HepG2 (cell line): ENCODE data around the gene SCN8A. TPM values are rescaled to one million over a fixed set of nuclear protein-coding genes. Genes with fewer than 3 reads are reported as not detected.

Source experiments
- ADNP ChIP-seq: sonication (generic); formaldehyde crosslinking; IDR thresholded peaks from 2 replicates; pipeline ENCODE4 v1.4.0; 2020; ENCODE audit warnings: missing genetic modification reagents
- CBX5 ChIP-seq: sonication (generic); formaldehyde crosslinking; IDR thresholded peaks from 2 replicates; pipeline ENCODE4 v1.4.0; 2020; ENCODE audit warnings: missing genetic modification reagents, borderline replicate concordance
- PPARG ChIP-seq: conservative IDR thresholded peaks from 2 replicates; pipeline ENCODE4 v1.6.1; 2016; ENCODE audit warnings: missing biosample characterization, missing genetic modification reagents
- SAP130 ChIP-seq: IDR thresholded peaks from 2 replicates; pipeline ENCODE4 v1.6.1; 2016; ENCODE audit warnings: low read depth
- SRY ChIP-seq: sonication (generic); formaldehyde crosslinking; IDR thresholded peaks from 2 replicates; pipeline ENCODE4 v1.8.0; 2022; ENCODE audit warnings: mild to moderate bottlenecking, missing genetic modification reagents
- ZBTB3 ChIP-seq: sonication (generic); formaldehyde crosslinking; IDR thresholded peaks from 2 replicates; pipeline ENCODE4 v1.4.0; 2020; ENCODE audit warnings: low read depth, mild to moderate bottlenecking, moderate library complexity, missing genetic modification reagents, borderline replicate concordance
- ZNF282 ChIP-seq: fragments of 450-650 bp; IDR thresholded peaks from 2 replicates; pipeline ENCODE4 v1.6.1; 2018; ENCODE audit not compliant: partially characterized antibody
- ZNF431 ChIP-seq: sonication (generic); formaldehyde crosslinking; IDR thresholded peaks from 2 replicates; pipeline ENCODE4 v1.9.0; 2022; ENCODE audit warnings: missing genetic modification reagents, low read depth, mild to moderate bottlenecking, borderline replicate concordance
- ZNF44 ChIP-seq: sonication (generic); formaldehyde crosslinking; IDR thresholded peaks from 2 replicates; pipeline ENCODE4 v1.5.1; 2020; ENCODE audit warnings: mild to moderate bottlenecking, missing genetic modification reagents
- ZNF550 ChIP-seq: sonication (generic); formaldehyde crosslinking; IDR thresholded peaks from 2 replicates; pipeline ENCODE4 v1.4.0; 2020; ENCODE audit warnings: mild to moderate bottlenecking, missing genetic modification reagents, borderline replicate concordance
- ZNF605 ChIP-seq: sonication (generic); formaldehyde crosslinking; IDR thresholded peaks from 2 replicates; pipeline ENCODE4 v1.8.0; 2022; ENCODE audit warnings: mild to moderate bottlenecking, missing genetic modification reagents
- ZSCAN12 ChIP-seq: sonication (generic); formaldehyde crosslinking; IDR thresholded peaks from 2 replicates; pipeline ENCODE4 v1.9.0; 2021; ENCODE audit warnings: mild to moderate bottlenecking, missing genetic modification reagents
- ZSCAN22 ChIP-seq: sonication (generic); formaldehyde crosslinking; IDR thresholded peaks from 2 replicates; pipeline ENCODE4 v1.4.0; 2020; ENCODE audit warnings: mild to moderate bottlenecking, missing genetic modification reagents
- polyA plus RNA-seq, 8 experiments: library from polyadenylated mRNA; depleted of rRNA in 3 of 8; stranded (reverse) in 7 of 8; unstranded in 1 of 8; fragments of >200 nt; fragmentation: Illumina TruSeq in 4 of 8; extraction: Trizol in 4 of 8; gene quantifications; 2 replicates each; pipeline versions ENCODE4 v1.2.1 to v1.2.3, GENCODE V29; 2011 to 2016; ENCODE audit warnings: low read depth in 4 of 8, missing spikeins in 1 of 8, mixed read lengths in 1 of 8; ENCODE audit not compliant: insufficient read depth in 1 of 8
- total RNA-seq, 5 experiments: library from RNA; depleted of rRNA; stranded (reverse); fragments of >200 nt; fragmentation: Illumina TruSeq; extraction: Trizol; gene quantifications; 2 replicates each; pipeline ENCODE4 v1.2.3, GENCODE V29; 2016; ENCODE audit warnings: low read depth in 1 of 5
- TF ChIP-seq, protein P1 (sequence below): sonication (generic); formaldehyde crosslinking; IDR thresholded peaks from 2 replicates; pipeline ENCODE4 v1.4.0; 2020; ENCODE audit warnings: mild to moderate bottlenecking, missing genetic modification reagents
- TF ChIP-seq, protein P2 (sequence below): sonication (generic); formaldehyde crosslinking; IDR thresholded peaks from 2 replicates; pipeline ENCODE4 v1.4.0; 2020; ENCODE audit warnings: missing genetic modification reagents, borderline replicate concordance
- TF ChIP-seq, protein P3 (sequence below): sonication (generic); formaldehyde crosslinking; IDR thresholded peaks from 2 replicates; pipeline ENCODE4 v1.8.0; 2023; ENCODE audit warnings: mild to moderate bottlenecking, missing genetic modification reagents
- TF ChIP-seq, protein P4 (sequence below): sonication (generic); formaldehyde crosslinking; IDR thresholded peaks from 2 replicates; pipeline ENCODE4 v1.9.0; 2021; ENCODE audit warnings: missing genetic modification reagents, mild to moderate bottlenecking, borderline replicate concordance
- TF ChIP-seq, protein P5 (sequence below): sonication (generic); formaldehyde crosslinking; IDR thresholded peaks from 2 replicates; pipeline ENCODE4 v1.4.0; 2020; ENCODE audit warnings: mild to moderate bottlenecking, missing genetic modification reagents

Gene SCN8A
- total and polyA plus RNA-seq, 2 of the 13 experiments (the other 11 are each of a cell fraction or from before 2014, with no cell fraction given), result 0.57 to 1.4 TPM

DNA sequence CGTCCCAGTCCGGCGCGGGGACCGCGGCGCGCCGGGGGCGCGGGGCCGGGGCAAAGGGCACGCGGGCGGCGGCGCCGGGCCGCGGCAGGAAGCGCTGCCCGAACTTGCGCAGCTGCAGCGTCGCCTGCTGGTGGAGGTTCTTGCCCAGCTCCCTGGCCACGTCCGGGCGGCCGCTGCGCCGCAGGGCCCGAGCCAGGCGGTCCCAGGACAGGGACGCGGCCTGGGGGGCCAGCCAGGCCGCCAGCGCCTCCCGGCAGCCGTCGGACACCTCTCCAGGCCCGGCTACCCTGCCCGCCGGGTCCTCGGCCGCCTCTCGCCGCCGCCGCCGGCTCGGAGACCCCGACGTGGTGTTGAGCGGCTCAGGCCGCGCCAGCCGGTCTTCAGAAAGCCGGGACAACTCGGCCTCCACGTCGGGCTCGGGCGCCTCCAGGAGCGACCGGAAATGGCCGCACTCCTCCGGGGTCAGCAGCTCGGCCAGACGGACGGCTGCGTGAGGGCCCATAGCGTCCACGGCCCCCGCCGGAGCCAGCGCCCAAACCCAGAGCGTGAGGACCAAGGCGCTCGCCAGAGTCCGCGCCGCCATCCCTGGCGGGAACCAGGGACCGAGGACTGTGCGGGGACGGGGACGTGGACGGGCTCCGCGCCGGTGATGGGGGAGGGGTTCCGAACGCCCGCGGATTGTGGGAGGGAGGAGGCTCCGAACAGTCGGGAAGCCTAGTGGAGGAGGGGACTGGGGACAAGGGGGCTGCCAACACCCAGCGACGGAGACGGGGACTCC, 223.5 kb downstream of the SCN8A start (continued):
- TF ChIP-seq, protein P1, sequence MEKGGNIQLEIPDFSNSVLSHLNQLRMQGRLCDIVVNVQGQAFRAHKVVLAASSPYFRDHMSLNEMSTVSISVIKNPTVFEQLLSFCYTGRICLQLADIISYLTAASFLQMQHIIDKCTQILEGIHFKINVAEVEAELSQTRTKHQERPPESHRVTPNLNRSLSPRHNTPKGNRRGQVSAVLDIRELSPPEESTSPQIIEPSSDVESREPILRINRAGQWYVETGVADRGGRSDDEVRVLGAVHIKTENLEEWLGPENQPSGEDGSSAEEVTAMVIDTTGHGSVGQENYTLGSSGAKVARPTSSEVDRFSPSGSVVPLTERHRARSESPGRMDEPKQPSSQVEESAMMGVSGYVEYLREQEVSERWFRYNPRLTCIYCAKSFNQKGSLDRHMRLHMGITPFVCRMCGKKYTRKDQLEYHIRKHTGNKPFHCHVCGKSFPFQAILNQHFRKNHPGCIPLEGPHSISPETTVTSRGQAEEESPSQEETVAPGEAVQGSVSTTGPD (CRISPR knock-in tag), result no peak
- TF ChIP-seq ZBTB3 (CRISPR knock-in tag) (no peak), ZNF44 (CRISPR knock-in tag) (no peak), SRY (0 out of 2 replicates have a peak, but pooled peaks have one; percentile 34), ZNF431 (CRISPR knock-in tag) (no peak), CBX5 (no peak), ZSCAN22 (CRISPR knock-in tag) (peak; percentile 88; the same call in 1 of the 2 replicates), SAP130 (peak; percentile 29; the same call in 1 of the 2 replicates), ZSCAN12 (no peak), ADNP (no peak), ZNF282 (no peak), ZNF605 (CRISPR knock-in tag) (no peak), PPARG (CRISPR knock-in tag) (no peak), ZNF550 (CRISPR knock-in tag) (no peak)
- TF ChIP-seq, protein P2, sequence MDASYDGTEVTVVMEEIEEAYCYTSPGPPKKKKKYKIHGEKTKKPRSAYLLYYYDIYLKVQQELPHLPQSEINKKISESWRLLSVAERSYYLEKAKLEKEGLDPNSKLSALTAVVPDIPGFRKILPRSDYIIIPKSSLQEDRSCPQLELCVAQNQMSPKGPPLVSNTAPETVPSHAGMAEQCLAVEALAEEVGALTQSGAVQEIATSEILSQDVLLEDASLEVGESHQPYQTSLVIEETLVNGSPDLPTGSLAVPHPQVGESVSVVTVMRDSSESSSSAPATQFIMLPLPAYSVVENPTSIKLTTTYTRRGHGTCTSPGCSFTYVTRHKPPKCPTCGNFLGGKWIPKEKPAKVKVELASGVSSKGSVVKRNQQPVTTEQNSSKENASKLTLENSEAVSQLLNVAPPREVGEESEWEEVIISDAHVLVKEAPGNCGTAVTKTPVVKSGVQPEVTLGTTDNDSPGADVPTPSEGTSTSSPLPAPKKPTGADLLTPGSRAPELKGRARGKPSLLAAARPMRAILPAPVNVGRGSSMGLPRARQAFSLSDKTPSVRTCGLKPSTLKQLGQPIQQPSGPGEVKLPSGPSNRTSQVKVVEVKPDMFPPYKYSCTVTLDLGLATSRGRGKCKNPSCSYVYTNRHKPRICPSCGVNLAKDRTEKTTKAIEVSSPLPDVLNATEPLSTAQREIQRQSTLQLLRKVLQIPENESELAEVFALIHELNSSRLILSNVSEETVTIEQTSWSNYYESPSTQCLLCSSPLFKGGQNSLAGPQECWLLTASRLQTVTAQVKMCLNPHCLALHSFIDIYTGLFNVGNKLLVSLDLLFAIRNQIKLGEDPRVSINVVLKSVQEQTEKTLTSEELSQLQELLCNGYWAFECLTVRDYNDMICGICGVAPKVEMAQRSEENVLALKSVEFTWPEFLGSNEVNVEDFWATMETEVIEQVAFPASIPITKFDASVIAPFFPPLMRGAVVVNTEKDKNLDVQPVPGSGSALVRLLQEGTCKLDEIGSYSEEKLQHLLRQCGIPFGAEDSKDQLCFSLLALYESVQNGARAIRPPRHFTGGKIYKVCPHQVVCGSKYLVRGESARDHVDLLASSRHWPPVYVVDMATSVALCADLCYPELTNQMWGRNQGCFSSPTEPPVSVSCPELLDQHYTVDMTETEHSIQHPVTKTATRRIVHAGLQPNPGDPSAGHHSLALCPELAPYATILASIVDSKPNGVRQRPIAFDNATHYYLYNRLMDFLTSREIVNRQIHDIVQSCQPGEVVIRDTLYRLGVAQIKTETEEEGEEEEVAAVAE (CRISPR knock-in tag), result no peak
- TF ChIP-seq, protein P3, sequence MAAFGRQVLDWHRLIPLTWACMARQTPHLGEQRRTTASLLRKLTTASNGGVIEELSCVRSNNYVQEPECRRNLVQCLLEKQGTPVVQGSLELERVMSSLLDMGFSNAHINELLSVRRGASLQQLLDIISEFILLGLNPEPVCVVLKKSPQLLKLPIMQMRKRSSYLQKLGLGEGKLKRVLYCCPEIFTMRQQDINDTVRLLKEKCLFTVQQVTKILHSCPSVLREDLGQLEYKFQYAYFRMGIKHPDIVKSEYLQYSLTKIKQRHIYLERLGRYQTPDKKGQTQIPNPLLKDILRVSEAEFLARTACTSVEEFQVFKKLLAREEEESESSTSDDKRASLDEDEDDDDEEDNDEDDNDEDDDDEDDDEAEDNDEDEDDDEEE (CRISPR knock-in tag), result no peak
- TF ChIP-seq, protein P4, sequence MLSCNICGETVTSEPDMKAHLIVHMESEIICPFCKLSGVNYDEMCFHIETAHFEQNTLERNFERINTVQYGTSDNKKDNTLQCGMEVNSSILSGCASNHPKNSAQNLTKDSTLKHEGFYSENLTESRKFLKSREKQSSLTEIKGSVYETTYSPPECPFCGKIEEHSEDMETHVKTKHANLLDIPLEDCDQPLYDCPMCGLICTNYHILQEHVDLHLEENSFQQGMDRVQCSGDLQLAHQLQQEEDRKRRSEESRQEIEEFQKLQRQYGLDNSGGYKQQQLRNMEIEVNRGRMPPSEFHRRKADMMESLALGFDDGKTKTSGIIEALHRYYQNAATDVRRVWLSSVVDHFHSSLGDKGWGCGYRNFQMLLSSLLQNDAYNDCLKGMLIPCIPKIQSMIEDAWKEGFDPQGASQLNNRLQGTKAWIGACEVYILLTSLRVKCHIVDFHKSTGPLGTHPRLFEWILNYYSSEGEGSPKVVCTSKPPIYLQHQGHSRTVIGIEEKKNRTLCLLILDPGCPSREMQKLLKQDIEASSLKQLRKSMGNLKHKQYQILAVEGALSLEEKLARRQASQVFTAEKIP, result no peak
- TF ChIP-seq, protein P5, sequence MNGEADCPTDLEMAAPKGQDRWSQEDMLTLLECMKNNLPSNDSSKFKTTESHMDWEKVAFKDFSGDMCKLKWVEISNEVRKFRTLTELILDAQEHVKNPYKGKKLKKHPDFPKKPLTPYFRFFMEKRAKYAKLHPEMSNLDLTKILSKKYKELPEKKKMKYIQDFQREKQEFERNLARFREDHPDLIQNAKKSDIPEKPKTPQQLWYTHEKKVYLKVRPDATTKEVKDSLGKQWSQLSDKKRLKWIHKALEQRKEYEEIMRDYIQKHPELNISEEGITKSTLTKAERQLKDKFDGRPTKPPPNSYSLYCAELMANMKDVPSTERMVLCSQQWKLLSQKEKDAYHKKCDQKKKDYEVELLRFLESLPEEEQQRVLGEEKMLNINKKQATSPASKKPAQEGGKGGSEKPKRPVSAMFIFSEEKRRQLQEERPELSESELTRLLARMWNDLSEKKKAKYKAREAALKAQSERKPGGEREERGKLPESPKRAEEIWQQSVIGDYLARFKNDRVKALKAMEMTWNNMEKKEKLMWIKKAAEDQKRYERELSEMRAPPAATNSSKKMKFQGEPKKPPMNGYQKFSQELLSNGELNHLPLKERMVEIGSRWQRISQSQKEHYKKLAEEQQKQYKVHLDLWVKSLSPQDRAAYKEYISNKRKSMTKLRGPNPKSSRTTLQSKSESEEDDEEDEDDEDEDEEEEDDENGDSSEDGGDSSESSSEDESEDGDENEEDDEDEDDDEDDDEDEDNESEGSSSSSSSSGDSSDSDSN, result peak; percentile 91
